Measurements from ENCODE around the gene ITIH4. TPM values are rescaled to one million over a fixed set of nuclear protein-coding genes. Genes with fewer than 3 reads are reported as not detected.

The ITIH4 gene
- total RNA-seq, 2 donors from 2014 or later, result 50.6 to 51.4 TPM

GRCh38 chr3:52819936-52820335 is 10.5 kb downstream of the ITIH4 start:
- Histone ChIP-seq H3K27me3 (replicated peaks; ENCODE audit: insufficient read depth) (no peaks in the 10 kb centered on the region), H3K9me3 (no peaks in the 10 kb centered on the region), H3K4me1 (ENCODE audit: control insufficient read depth in 1 of 2, low read depth in 2 of 2) (no peaks in the 10 kb centered on the region), H3K27ac (no peak overlapping the region), H3K4me3 (no peak overlapping the region), H3K36me3 (peaks cover 7% of the 10 kb centered on the region)
- DNase-seq (ENCODE audit: low spot score), result no peak
- no peak for TF ChIP-seq CTCF (IDR thresholded peaks at IDR 0.05)
- no peak for ATAC-seq (ENCODE audit: insufficient number of reproducible peaks, low FRiP score, low read depth)

GRCh38 chr3:52817860-52818259 is 12.6 kb downstream of the ITIH4 start:
- H3K4me3 ChIP-seq, result no peak overlapping the region
- H3K27me3 ChIP-seq (replicated peaks; ENCODE audit: insufficient read depth), result no peaks in the 10 kb centered on the region
- peaks cover under 1% of the 10 kb centered on the region for H3K36me3 ChIP-seq
- H3K27ac ChIP-seq, result no peak overlapping the region
- ATAC-seq (ENCODE audit: insufficient number of reproducible peaks, low FRiP score, low read depth), result no peak
- H3K9me3 ChIP-seq, result no peaks in the 10 kb centered on the region
- no peak for DNase-seq (ENCODE audit: low spot score)
- H3K4me1 ChIP-seq (ENCODE audit: control insufficient read depth in 1 of 2, low read depth in 2 of 2), result no peaks in the 10 kb centered on the region
- TF ChIP-seq CTCF (IDR thresholded peaks at IDR 0.05), result no peak

- Histone ChIP-seq H3K27me3 (replicated peaks; ENCODE audit: insufficient read depth) (no peaks in the 10 kb centered on the region), H3K9me3 (no peaks in the 10 kb centered on the region), H3K27ac (no peak overlapping the region), H3K4me3 (no peak overlapping the region), H3K4me1 (ENCODE audit: control insufficient read depth in 1 of 2, low read depth in 2 of 2) (no peaks in the 10 kb centered on the region), H3K36me3 (no peaks in the 10 kb centered on the region)
- no peak for DNase-seq (ENCODE audit: low spot score)
- no peak for TF ChIP-seq CTCF (IDR thresholded peaks at IDR 0.05)
- ATAC-seq (ENCODE audit: insufficient number of reproducible peaks, low FRiP score, low read depth), result no peak
Observed at GRCh38 chr3:52817221-52817620, 13.3 kb downstream of the ITIH4 start.

- no peaks in the 10 kb centered on the region for H3K36me3 ChIP-seq
- H3K9me3 ChIP-seq, result no peaks in the 10 kb centered on the region
- ATAC-seq (ENCODE audit: insufficient number of reproducible peaks, low FRiP score, low read depth), result no peak
Observed at GRCh38 chr3:52816654-52817053, 13.8 kb downstream of the ITIH4 start.

GRCh38 chr3:52816199-52816598 is 14.3 kb downstream of the ITIH4 start:
- Histone ChIP-seq H3K4me1 (ENCODE audit: control insufficient read depth in 1 of 2, low read depth in 2 of 2) (no peaks in the 10 kb centered on the region), H3K4me3 (no peak overlapping the region), H3K36me3 (no peaks in the 10 kb centered on the region), H3K27me3 (replicated peaks; ENCODE audit: insufficient read depth) (no peaks in the 10 kb centered on the region), H3K9me3 (no peaks in the 10 kb centered on the region), H3K27ac (no peak overlapping the region)
- DNase-seq (ENCODE audit: low spot score) (no peak), ATAC-seq (ENCODE audit: insufficient number of reproducible peaks, low FRiP score, low read depth) (no peak)
- no peak for TF ChIP-seq CTCF (IDR thresholded peaks at IDR 0.05)

More at GRCh38 chr3:52816654-52817053, 13.8 kb downstream of the ITIH4 start:
- DNase-seq (ENCODE audit: low spot score), result no peak
- no peak overlapping the region for H3K4me3 ChIP-seq
- no peaks in the 10 kb centered on the region for H3K4me1 ChIP-seq (ENCODE audit: control insufficient read depth in 1 of 2, low read depth in 2 of 2)
- no peaks in the 10 kb centered on the region for H3K27me3 ChIP-seq (replicated peaks; ENCODE audit: insufficient read depth)
- no peak for TF ChIP-seq CTCF (IDR thresholded peaks at IDR 0.05)
- no peak overlapping the region for H3K27ac ChIP-seq

All from thoracic aorta (tissue), 2 donors.